Endothelial cell (in vitro differentiated cells): ENCODE measurements around the gene CIAO2B. TPM values are rescaled to one million over a fixed set of nuclear protein-coding genes. Genes with fewer than 3 reads are reported as not detected.
"Not testable (repeated sequence)": the region's sequence is repeated elsewhere in the genome, so short reads cannot be mapped to it uniquely, and the experiment has no call there.

Experiments
- DNase-seq: peaks from one replicate; pipeline ENCODE4 v3.0.0; 2021; ENCODE audit warnings: low spot score
- H3K27ac Mint-ChIP-seq: one replicate; pipeline ENCODE4 v1.8.0; 2021; ENCODE audit warnings: mixed read lengths, inconsistent platforms; ENCODE audit not compliant: unreplicated experiment
- H3K27me3 Mint-ChIP-seq: one replicate; pipeline ENCODE4 v1.8.0; 2021; ENCODE audit warnings: mild to moderate bottlenecking, moderate library complexity, mixed read lengths, inconsistent platforms; ENCODE audit not compliant: unreplicated experiment
- H3K36me3 Mint-ChIP-seq: one replicate; pipeline ENCODE4 v1.8.0; 2021; ENCODE audit warnings: mild to moderate bottlenecking, low read depth, mixed read lengths, inconsistent platforms; ENCODE audit not compliant: unreplicated experiment
- H3K4me1 Mint-ChIP-seq: one replicate; pipeline ENCODE4 v1.8.0; 2021; ENCODE audit warnings: mild to moderate bottlenecking, mixed read lengths, inconsistent platforms; ENCODE audit not compliant: unreplicated experiment
- H3K4me3 Mint-ChIP-seq: one replicate; pipeline ENCODE4 v1.8.0; 2021; ENCODE audit warnings: mild to moderate bottlenecking, mixed read lengths, inconsistent platforms; ENCODE audit not compliant: unreplicated experiment
- H3K9me3 Mint-ChIP-seq: one replicate; pipeline ENCODE4 v1.8.0; 2021; ENCODE audit warnings: mixed read lengths, inconsistent platforms; ENCODE audit not compliant: unreplicated experiment
- CTCF ChIP-seq: fragments of 200-600 bp; sonication (generic); IDR thresholded peaks from one replicate; pipeline ENCODE4 v1.5.0; 2021; ENCODE audit warnings: antibody characterized with exemption; ENCODE audit not compliant: unreplicated experiment
- total RNA-seq: library from RNA; stranded (reverse); fragmentation: NEBNext Ultra II Directional; extraction: Animal tissue kit (Norgen Biotek cat#: 25700); gene quantifications from one replicate; pipeline ENCODE4 v1.2.1, GENCODE V29; 2021; ENCODE audit not compliant: unreplicated experiment

The CIAO2B gene
- total RNA-seq, 1 donor from 2014 or later = 38.8 TPM

- no peak for TF ChIP-seq CTCF
- Mint-ChIP-seq H3K4me3 (no peak overlapping the region), H3K27me3 (peaks cover under 1% of the 10 kb centered on the region), H3K4me1 (peaks cover 8% of the 10 kb centered on the region), H3K27ac (no peak overlapping the region), H3K36me3 (no peaks in the 10 kb centered on the region), H3K9me3 (no peaks in the 10 kb centered on the region)
- DNase-seq = no peak
Observed at GRCh38 chr16:66976746-66977145, 42.5 kb upstream of the CIAO2B start.

GRCh38 chr16:66975302-66975893 is 41.2 kb upstream of the CIAO2B start:
- H3K36me3 Mint-ChIP-seq = no peaks in the 10 kb centered on the region
- no peak for TF ChIP-seq CTCF
- peaks cover 8% of the 10 kb centered on the region for H3K4me1 Mint-ChIP-seq
- no peak for DNase-seq
- no peak overlapping the region for H3K4me3 Mint-ChIP-seq
- peaks cover 2% of the 10 kb centered on the region for H3K27me3 Mint-ChIP-seq
- peak overlapping the region; percentile 48 for H3K27ac Mint-ChIP-seq
- H3K9me3 Mint-ChIP-seq = no peaks in the 10 kb centered on the region

DNA sequence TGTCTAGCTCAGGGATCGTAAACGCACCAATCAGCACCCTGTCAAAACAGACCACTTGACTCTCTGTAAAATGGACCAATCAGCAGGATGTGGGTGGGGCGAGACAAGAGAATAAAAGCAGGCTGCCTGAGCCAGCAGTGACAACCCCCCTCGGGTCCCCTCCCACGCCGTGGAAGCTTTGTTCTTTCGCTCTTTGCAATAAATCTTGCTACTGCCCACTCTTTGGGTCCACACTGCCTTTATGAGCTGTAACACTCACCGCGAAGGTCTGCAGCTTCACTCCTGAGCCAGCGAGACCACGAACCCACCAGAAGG is 40.7 kb upstream of the CIAO2B start:
- H3K9me3 Mint-ChIP-seq, H3K4me1 Mint-ChIP-seq, H3K4me3 Mint-ChIP-seq, H3K36me3 Mint-ChIP-seq, DNase-seq, H3K27me3 Mint-ChIP-seq: not testable (repeated sequence)
- H3K27ac Mint-ChIP-seq = peak overlapping the region; percentile 48

GRCh38 chr16:66974156-66974931 is 40.1 kb upstream of the CIAO2B start:
- not testable (repeated sequence) for H3K36me3 Mint-ChIP-seq, H3K4me1 Mint-ChIP-seq, H3K4me3 Mint-ChIP-seq, H3K27ac Mint-ChIP-seq, H3K27me3 Mint-ChIP-seq, H3K9me3 Mint-ChIP-seq, DNase-seq

DNA sequence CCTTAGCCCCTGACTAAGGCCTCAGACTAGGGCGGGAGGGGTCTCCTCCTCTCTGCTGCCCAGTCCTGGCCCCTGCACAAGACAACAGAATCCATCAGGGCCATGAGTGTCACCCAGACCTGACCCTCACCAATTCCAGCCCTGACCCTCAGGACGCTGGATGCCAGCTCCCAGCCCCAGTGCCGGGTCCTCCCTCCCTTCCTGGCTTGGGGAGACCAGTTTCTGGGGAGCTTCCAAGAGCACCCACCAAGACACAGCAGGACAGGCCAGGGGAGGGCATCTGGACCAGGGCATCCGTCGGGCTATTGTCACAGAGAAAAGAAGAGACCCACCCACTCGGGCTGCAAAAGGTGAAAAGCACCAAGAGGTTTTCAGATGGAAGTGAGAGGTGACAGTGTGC is 39.5 kb upstream of the CIAO2B start:
- Mint-ChIP-seq H3K36me3 (no peaks in the 10 kb centered on the region), H3K9me3 (no peaks in the 10 kb centered on the region), H3K27ac (no peak overlapping the region), H3K4me1 (peaks cover 8% of the 10 kb centered on the region), H3K27me3 (peaks cover 6% of the 10 kb centered on the region), H3K4me3 (no peak overlapping the region)
- TF ChIP-seq CTCF = no peak
- no peak for DNase-seq

DNA sequence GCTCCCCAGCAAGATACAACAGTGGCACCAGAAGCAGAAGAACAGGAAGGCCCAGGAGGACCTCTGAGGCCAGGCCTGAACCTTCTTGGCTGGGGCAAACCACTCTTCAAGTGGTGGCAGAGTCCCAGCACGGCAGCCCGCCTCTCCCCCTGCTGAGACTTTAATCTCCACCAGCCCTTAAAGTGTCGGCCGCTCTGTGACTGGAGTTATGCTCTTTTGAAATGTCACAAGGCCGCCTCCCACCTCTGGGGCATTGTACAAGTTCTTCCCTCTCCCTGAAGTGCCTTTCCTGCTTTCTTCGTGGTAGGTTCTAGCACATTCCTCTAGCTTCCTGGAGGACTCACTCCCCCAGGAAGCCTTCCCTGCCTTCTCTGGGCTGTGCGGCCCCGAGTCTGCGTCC is 38.8 kb upstream of the CIAO2B start:
- H3K4me3 Mint-ChIP-seq = no peak overlapping the region
- no peak for DNase-seq
- H3K36me3 Mint-ChIP-seq = peaks cover under 1% of the 10 kb centered on the region
- H3K4me1 Mint-ChIP-seq = peaks cover 8% of the 10 kb centered on the region
- no peaks in the 10 kb centered on the region for H3K9me3 Mint-ChIP-seq
- H3K27me3 Mint-ChIP-seq = peaks cover 7% of the 10 kb centered on the region
- no peak overlapping the region for H3K27ac Mint-ChIP-seq
- no peak for TF ChIP-seq CTCF
